RWPE1 (cell line): ENCODE results near the gene S100A9.

ENCODE experiments used
- CTCF ChIA-PET: fragments of 350-600 bp; sonication (Branson Sonifier 250); formaldehyde crosslinking; extraction: SDS; loops from one replicate; lab custom pipeline; 2021; lab: Yijun Ruan, JAX
- POLR2A ChIA-PET: fragments of 400-600 bp; formaldehyde crosslinking; extraction: SDS; loops from one replicate; lab custom pipeline; 2020; ENCODE audit warnings: antibody characterized with exemption; ENCODE audit not compliant: low non-redundant PET; lab: Yijun Ruan, JAX
- DNase-seq: peaks from one replicate; pipeline ENCODE4 v3.0.0; 2012; ENCODE audit warnings: low spot score
- H3K27ac ChIP-seq: fragments of 450-650 bp; 2 replicates; pipeline ENCODE4 v1.5.1; 2017
- CTCF ChIP-seq: fragments of 450-650 bp; conservative IDR thresholded peaks from 2 replicates; pipeline ENCODE4 v1.5.1; 2017; ENCODE audit warnings: low read depth, mild to moderate bottlenecking

The S100A9 gene

GRCh38 chr1:153390938-153391710 is 33.5 kb downstream of the S100A9 start, which contains the start of gene S100A8:
Gene S100A8 (minus strand): TSS chr1:153391073. CDS start chr1:153390535, 538 bp downstream.
- ChIA-PET CTCF (interaction anchor here (0.6 to 1.4 kb wide), 6 partner anchors 13 to 146 kb away, joined by 3 to 8 read pairs (median 4); partner anchors contain the start of gene S100A9), POLR2A (no interaction called here)

GRCh38 chr1:153392258-153392657 is 34.6 kb downstream of the S100A9 start:
- ChIA-PET POLR2A (no interaction called here), CTCF (no interaction called here)
- H3K27ac ChIP-seq = no peak overlapping the region
- no peak for TF ChIP-seq CTCF
- no peak for DNase-seq

More at GRCh38 chr1:153390938-153391710, 33.5 kb downstream of the S100A9 start, which contains the start of gene S100A8:
- peak; percentile 82 for DNase-seq
- no peak for TF ChIP-seq CTCF
- peak within 1 kb of the TSS; percentile 82 for H3K27ac ChIP-seq

GRCh38 chr1:153392822-153393221 is 35.2 kb downstream of the S100A9 start:
- no peak for TF ChIP-seq CTCF
- no peak overlapping the region for H3K27ac ChIP-seq
- DNase-seq = no peak
- ChIA-PET CTCF (no interaction called here), POLR2A (no interaction called here)

GRCh38 chr1:153393926-153394325 is 36.3 kb downstream of the S100A9 start:
- CTCF ChIA-PET = no interaction called here
- POLR2A ChIA-PET = no interaction called here
- no peak for DNase-seq
- TF ChIP-seq CTCF = no peak
- peak overlapping the region; percentile 77 for H3K27ac ChIP-seq

- no peak for DNase-seq
- POLR2A ChIA-PET = no interaction called here
- H3K27ac ChIP-seq = peak overlapping the region; percentile 77
- CTCF ChIA-PET = interaction anchor here (1.3 kb wide), 1 partner anchor 11 kb away, joined by 3 read pairs; no protein-coding TSS in a partner anchor
- no peak for TF ChIP-seq CTCF
Measured at GRCh38 chr1:153394391-153394790, 36.7 kb downstream of the S100A9 start.

- no peak for TF ChIP-seq CTCF
- CTCF ChIA-PET = interaction anchor here (0.5 to 1.3 kb wide), 4 partner anchors 10 to 40 kb away, joined by 3 to 6 read pairs (median 4); partner anchors contain the start of gene S100A9
- DNase-seq = no peak
- peak overlapping the region; percentile 77 for H3K27ac ChIP-seq
- POLR2A ChIA-PET = no interaction called here
Measured at GRCh38 chr1:153395136-153395685, 37.6 kb downstream of the S100A9 start.
